GM18861 (cell line): ENCODE measurements around the gene POU2AF1.

Experiments used
- ATAC-seq: cut with Tn5 transposase; IDR thresholded peaks from one replicate; pipeline ENCODE4 v1.9.1; 2021; ENCODE audit not compliant: unreplicated experiment

POU2AF1 gene

GRCh38 chr11:111362887-111363411 is 16.1 kb downstream of the POU2AF1 start:
- no peak for ATAC-seq

- ATAC-seq, result no peak
Measured at GRCh38 chr11:111361874-111362273, 17.2 kb downstream of the POU2AF1 start.

DNA sequence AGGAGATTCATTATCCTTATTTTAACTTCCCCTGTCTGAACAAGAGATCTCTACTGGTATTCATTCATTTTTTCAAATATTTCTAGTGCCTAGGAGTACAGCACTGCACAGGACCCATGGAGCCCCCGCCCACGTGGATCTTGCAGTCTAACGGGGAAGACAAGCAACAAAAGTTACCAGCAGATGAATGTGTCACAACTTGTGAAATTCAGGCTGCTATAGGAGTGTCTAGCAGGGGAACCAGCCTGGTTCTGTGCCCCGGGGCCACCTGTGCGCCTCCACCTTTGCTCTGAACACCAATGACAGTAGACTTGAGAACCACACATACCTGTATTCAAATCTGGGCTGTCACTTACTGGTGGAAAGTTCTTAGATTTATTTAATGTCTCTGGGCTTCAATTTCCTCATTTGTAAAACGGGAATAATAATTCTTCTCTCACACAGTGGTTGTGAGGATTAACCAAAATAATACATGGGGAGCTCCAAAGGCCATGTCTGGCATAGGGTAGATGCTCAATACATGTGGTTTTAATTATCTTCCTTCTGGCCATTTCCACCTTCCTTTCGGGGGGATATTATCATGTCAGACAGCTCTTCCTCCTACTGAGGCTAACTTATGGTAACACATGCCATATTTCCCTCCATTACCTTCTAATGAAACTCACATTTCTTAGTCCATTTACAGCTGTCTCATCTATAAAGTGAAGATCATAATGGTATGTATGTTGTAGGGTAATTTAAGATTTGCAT is 17.8 kb downstream of the POU2AF1 start:
- ATAC-seq, result no peak

GRCh38 chr11:111360150-111361043 is 18.7 kb downstream of the POU2AF1 start:
- no peak for ATAC-seq

DNA sequence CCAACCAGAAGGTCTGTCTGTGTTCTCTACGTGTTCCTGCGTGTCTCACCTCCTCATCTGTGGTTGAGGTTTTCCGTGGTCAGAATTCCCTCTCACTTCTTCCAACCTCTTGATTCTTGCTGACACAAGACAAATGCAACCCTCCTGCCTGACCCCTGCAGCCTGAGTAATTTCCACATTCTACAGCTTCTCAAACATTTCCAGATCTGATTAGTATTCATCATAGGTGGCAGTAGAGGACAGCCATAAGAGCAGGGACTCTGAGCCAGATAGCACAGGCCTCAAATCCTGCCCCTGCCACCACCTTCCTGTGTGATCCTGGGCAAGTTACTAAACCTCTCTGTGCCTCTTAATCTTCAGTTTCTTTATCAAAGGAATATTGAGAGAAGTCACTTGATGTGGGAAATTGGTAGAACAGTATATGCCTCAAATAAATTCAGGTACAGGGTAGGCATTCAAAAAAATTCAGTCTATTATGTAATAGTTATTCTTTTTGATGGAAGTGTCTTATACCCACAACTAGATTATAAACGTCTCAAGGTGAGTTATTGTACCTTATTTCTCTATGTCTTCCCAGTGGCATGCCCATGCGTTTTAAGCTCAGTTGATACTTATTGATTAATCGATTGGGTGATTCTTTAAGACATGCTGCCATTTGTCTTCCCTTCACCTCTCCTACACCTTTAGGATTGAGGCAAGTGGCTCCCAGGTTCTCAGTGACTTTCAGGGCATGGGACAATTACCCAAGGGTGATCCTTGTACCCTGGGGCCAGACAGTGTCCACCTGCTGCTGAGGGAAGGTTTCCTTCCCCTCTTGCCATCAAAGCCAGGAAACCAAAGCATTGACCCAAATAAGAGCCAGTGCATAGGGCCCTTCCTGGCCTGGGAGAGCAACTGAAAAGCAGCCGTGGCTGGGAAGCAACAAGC is 19.6 kb downstream of the POU2AF1 start:
- no peak for ATAC-seq

GRCh38 chr11:111358038-111359001 is 20.8 kb downstream of the POU2AF1 start:
- no peak for ATAC-seq

GRCh38 chr11:111357150-111358037 is 21.7 kb downstream of the POU2AF1 start:
- no peak for ATAC-seq

- ATAC-seq, result no peak
Measured at GRCh38 chr11:111356660-111357048, 22.4 kb downstream of the POU2AF1 start.

DNA sequence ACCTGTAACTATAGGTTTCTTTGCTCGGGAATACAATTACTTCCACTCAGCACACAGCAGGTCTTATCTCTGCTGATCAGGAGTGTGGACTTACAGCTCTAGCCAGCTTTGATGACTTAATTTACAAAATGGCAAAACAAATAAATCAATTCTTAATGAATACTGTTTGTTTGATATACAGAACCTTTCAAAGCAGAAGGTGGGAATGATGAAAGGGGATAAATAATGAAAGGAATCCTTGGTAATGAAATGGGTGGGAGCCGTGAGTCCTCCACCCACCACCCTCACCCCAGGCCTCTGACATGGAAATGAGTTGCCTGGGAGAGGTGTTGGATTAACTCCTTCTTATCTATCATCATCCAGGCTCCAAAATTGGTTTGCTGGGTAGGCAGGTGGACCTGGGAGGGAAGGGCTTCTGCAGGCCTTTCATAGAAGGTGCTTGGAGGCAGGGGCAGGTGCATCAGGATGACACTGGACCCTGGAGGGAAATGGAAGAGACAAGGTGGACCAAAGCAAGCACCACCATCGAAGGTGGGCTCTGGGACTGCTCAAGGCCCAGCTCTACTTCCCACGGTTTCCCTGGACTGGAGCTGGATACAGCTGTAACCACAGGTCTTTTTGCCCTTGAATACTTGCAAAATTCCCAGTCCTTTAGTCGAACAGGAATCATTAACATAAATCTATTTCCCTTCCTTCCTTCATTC is 23.0 kb downstream of the POU2AF1 start:
- ATAC-seq, result no peak

- ATAC-seq, result no peak
Measured at GRCh38 chr11:111355101-111355500, 24.0 kb downstream of the POU2AF1 start.

GRCh38 chr11:111354601-111354891 is 24.5 kb downstream of the POU2AF1 start:
- ATAC-seq, result no peak

- no peak for ATAC-seq
Measured at GRCh38 chr11:111353776-111354600, 25.1 kb downstream of the POU2AF1 start.

GRCh38 chr11:111352935-111353710 is 26.0 kb downstream of the POU2AF1 start:
- no peak for ATAC-seq

GRCh38 chr11:111352231-111352746 is 26.8 kb downstream of the POU2AF1 start:
- no peak for ATAC-seq

GRCh38 chr11:111351374-111352055 is 27.6 kb downstream of the POU2AF1 start:
- no peak for ATAC-seq

DNA sequence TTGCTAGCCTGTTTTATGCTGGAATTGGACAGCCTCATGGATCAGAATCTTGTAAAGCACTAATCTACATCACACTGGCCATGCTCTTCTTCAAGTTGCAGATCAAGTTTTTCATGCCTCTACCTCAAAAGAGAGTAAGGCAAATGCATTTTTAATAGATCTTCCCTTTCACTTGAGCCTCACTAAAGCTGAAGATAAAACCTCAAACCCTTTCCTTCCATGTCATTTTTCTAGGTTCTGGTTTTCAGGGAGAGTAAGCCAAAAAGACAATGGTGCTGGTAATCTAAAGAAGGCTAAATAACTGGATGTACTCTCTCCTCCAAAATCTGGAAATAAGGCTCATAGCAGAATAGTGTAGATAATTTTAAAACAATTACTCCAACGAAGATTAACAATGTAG is 28.3 kb downstream of the POU2AF1 start:
- ATAC-seq, result no peak
